Transverse colon (tissue), 3 donors: Measurements from ENCODE around the gene DGLUCY.

Experiments used
- POLR2A ChIP-seq: fragments of 450-650 bp; IDR thresholded peaks from one replicate; pipeline ENCODE4 v1.6.1; 2016; ENCODE audit warnings: antibody characterized with exemption, mild to moderate bottlenecking, moderate library complexity
- TF ChIP-seq, protein P1 (sequence below), 5 experiments: fragments of 200-600 bp in 3 of 5; fragments of 450-650 bp in 2 of 5; sonication (generic) in 3 of 5; IDR thresholded peaks; 1 replicate in 2 of 5; 2 replicates in 3 of 5; pipeline ENCODE4 v1.5.1; 2016 to 2017; ENCODE audit warnings: antibody characterized with exemption in 5 of 5, inconsistent platforms in 3 of 5, mild to moderate bottlenecking in 2 of 5, moderate library complexity in 1 of 5

DNA sequence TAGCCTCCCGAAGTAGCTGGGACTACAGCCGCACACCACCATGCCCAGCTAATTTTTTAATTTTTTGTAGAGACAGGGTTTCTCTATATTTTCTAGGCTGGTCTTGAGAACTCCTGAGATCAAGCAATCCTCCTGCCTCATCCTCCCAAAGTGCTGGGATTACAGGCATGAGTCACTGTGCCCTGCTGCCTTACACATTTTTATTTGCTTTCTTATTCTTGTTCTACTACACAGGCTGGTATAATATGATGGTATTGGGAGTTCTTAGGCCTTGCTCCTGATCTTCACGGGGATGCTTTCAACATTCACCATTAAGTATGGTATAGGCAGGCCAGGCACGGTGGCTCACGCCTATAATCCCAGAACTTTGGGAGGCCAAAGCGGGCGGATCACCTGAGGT, 21.2 kb downstream of the DGLUCY start:
- TF ChIP-seq, protein P1, sequence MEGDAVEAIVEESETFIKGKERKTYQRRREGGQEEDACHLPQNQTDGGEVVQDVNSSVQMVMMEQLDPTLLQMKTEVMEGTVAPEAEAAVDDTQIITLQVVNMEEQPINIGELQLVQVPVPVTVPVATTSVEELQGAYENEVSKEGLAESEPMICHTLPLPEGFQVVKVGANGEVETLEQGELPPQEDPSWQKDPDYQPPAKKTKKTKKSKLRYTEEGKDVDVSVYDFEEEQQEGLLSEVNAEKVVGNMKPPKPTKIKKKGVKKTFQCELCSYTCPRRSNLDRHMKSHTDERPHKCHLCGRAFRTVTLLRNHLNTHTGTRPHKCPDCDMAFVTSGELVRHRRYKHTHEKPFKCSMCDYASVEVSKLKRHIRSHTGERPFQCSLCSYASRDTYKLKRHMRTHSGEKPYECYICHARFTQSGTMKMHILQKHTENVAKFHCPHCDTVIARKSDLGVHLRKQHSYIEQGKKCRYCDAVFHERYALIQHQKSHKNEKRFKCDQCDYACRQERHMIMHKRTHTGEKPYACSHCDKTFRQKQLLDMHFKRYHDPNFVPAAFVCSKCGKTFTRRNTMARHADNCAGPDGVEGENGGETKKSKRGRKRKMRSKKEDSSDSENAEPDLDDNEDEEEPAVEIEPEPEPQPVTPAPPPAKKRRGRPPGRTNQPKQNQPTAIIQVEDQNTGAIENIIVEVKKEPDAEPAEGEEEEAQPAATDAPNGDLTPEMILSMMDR (IDR thresholded peaks at IDR 0.05) = no peak
- no peak for TF ChIP-seq POLR2A
